ENCODE data around the gene TBC1D7.

DNA sequence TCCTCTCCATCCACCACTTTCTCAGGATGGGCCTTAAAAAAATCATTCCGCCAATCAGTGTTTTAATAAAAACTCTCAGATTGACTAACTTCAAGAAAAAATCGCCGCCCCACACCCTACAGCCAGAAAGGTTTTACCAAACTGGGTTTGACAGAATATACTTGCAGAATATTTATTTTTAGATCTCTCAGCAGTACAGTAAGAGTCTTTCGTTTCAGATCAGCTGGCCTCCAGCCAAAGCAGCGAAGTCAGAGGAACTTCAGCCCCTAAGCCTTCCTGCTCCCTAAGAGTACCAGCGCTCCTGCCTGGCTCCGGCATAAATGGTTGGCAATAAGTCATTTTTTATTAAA is 24.7 kb downstream of the TBC1D7 start:
- TF ChIP-seq CEBPB (IDR thresholded peaks at IDR 0.05) = no peak
- TF ChIP-seq FOXM1 (IDR thresholded peaks at IDR 0.05; ENCODE audit: borderline replicate concordance, low read depth) = no peak
- no peak for TF ChIP-seq TCF12 (IDR thresholded peaks at IDR 0.05; ENCODE audit: low read depth)
- no peak for TF ChIP-seq ZBTB7A (IDR thresholded peaks at IDR 0.05; ENCODE audit: low read depth)
- TF ChIP-seq, protein P1, sequence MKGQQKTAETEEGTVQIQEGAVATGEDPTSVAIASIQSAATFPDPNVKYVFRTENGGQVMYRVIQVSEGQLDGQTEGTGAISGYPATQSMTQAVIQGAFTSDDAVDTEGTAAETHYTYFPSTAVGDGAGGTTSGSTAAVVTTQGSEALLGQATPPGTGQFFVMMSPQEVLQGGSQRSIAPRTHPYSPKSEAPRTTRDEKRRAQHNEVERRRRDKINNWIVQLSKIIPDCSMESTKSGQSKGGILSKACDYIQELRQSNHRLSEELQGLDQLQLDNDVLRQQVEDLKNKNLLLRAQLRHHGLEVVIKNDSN (IDR thresholded peaks at IDR 0.05) = no peak
- no peak for TF ChIP-seq TEAD4 (IDR thresholded peaks at IDR 0.05)
- TF ChIP-seq YY1 (IDR thresholded peaks at IDR 0.05; ENCODE audit: low read depth) = no peak
- no peak for TF ChIP-seq EP300 (IDR thresholded peaks at IDR 0.05; ENCODE audit: borderline replicate concordance)
- TF ChIP-seq TAF1 (IDR thresholded peaks at IDR 0.05; ENCODE audit: low read depth) = no peak
- TF ChIP-seq, protein P2, sequence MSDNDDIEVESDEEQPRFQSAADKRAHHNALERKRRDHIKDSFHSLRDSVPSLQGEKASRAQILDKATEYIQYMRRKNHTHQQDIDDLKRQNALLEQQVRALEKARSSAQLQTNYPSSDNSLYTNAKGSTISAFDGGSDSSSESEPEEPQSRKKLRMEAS (IDR thresholded peaks at IDR 0.05) = no peak
- no peak for TF ChIP-seq CREB1 (IDR thresholded peaks at IDR 0.05; ENCODE audit: low read depth)
